ENCODE results near the gene CFAP100.

Gene CFAP100

DNA sequence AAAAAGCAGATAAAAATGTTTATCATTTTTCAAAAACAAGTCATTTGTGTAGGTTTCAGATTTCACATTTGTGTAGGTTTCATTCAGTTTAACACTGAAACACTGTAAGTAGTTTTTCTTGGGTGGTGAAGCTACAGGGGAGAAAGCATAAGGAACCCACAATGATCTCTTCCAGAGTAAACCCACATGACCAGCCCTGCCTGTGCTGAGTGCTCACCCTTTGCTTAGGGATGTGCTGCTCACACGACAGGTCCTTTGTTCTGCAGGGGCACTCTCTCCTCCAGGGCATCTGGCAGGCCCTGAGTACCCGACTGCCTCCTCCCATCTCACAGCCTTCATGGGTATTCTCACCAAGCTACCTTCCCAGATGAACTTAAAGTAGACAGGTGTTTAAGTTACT is 52.1 kb downstream of the CFAP100 start:
- no peak for DNase-seq

DNA sequence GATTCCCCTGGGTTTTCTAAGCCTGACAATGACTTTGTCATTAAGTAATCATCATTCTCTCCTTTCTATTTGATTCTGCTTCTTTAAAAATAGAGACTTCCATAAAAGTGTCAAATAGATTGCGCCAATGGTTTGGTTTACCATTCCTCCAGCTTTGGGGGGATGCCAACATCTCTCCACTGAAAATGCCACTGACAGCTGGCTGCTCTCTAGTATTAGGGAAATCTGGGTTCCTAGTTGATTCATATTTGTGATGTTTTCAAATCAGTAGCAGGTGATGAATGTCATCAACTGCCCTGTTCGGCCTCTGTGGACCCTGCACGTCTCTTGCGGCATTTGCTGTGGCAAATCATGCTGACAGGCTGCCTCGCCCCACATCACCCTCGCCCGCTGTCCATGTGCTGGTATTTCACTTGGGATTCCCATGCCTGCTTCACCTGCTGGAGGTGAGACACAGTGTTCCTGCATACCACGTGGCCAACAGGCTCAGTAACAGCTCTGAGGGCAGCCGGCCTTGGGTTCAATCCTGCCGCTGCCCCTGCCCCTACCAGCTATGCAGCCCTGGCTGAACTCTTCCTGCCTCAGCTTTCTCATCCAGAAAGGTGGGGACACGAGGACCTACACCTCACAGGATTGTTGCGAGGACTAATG is 52.9 kb downstream of the CFAP100 start:
- no peak for DNase-seq

DNA sequence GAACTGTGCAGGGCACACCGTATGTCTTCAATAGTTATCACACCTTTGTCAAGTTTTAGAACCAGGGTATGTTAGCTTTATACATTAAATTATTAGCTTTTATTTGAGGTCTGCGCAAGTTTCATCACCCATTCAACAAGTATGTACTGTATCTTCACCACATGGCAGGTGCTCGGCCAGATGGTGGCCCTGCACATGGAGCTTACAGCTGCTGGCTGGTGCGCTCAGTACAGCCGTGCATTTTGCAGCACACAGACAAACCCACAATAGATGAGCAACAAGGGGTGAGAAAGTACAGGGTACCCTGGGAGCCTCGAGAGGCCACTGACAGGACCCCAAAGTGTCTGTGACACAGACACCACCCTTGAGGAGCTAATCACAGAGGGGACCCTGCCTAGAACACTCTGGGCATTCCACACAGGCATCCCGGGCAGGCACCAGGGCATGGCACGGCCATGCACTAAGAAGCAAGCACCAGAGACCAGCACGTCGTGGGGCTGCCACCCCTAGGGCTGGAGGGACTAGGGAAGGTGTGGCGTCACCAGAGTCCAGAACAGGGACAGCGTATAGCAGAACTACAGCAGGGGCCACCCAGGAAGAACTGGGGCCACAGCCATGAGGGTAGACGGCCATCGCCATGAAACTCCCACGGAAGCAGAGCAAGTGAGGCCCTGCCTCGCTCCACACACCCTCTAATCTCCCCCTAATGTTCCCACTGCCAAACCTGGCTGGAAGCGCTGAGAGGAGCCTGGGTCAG is 53.6 kb downstream of the CFAP100 start:
- no peak for DNase-seq

DNA sequence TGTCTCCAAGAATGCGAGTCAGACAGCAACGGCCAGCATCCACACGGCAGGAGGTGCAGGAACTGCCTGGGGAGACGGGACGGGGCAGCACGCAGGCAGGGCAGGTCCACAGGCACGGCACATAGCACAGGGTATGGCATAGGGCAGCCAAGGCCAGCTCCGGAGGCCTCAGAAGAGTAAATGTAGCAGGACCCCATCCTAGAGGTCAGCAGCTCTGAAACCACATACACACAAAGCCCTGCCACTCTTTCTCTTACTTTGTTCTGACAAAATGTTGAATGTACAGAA is 54.1 kb downstream of the CFAP100 start:
- DNase-seq = no peak

DNA sequence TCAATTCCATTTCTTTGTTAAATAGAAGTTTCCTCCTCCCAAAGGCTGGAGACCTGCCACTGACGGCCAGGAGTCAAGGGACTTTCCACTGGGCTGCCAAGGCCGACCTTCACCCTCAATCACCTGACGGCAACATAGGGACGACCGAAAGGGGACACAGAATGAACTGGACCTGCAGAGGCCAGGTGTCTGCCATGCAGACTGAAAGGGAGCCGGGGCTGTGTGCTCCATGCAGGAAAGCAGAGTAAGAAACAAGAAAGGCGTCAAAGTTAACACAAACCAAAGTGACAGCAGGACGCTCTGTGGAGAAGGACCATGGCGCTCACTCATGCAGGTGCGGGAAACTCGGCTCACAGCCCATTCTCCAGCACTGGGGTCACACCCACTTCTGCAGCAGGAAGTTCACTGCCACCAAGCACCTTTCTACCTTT is 54.9 kb downstream of the CFAP100 start:
- DNase-seq = no peak

DNA sequence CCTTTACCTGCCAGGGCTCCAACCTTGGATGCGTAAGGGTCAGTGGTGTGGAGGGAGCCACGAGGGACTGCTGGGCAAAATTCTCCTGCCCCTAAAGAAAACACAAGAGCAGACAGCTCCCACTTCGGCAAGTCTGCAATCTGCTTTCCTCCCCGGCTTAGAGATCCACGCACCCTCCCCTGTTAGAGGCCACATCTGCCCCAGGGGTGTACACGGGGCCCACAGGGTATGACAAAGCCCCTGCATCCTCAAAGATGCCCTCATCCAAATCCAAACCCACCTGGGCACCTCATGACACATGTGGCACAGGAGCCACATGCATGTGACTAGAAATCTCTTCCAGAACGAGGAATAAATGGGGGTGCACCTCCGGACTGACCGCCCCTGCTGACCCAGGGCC is 55.5 kb downstream of the CFAP100 start:
- DNase-seq = no peak

DNA sequence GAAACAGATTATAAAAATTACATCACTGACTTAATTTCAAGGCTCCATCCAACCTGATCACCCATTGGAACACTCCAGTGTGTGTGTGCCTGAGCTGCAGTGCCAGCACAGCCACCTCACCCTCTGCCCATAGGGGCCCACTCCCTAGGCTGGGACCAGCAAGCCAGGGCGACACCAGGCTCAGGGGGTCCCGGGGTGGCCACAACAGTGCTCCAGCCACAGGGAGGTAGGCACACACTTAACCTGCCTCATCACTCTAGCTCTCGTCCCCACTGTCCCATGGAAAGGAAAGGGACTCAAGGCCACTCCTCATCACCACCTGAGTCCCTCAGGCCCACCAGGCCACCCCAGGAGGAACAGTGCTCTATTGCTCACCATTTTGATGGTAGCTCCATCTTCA is 56.0 kb downstream of the CFAP100 start:
- DNase-seq = no peak

DNA sequence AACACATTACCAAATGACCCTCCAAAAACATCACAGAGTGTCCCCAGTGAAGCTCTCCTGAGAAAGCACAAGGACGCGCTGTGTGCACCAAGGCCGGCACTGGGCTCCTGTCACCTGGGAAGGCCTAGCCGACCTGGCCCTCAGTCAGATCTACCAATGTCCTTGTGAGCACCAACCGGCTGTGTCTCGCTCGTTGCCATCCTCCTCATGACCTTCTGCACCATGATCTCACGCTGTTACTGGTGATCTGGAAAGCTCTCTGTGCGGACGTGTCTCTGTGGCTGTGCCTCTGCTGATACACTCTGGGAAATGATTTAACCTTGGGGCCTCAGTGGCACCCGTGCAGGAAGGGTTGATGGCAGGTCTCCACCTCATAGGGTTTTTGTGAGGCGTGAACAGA is 56.8 kb downstream of the CFAP100 start:
- DNase-seq = no peak

DNA sequence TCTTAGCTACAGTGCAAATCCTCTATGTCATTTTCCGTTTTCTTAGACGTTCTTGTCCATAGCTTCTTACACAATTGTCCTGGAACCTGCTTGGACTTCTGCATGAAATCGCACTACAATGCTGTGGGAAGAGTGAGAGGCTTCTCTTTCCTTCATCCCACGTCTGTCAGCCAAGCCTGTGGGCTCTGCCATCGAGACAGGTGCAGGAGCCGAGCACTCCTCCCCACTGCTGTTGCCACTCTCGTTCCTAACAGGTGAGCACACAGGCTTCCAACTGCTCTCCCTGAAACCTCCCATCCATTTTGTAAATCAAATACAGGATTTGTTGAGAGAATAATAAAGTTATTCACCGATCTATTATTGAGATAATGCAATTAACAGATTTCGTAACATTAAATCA is 57.5 kb downstream of the CFAP100 start:
- DNase-seq = no peak

DNA sequence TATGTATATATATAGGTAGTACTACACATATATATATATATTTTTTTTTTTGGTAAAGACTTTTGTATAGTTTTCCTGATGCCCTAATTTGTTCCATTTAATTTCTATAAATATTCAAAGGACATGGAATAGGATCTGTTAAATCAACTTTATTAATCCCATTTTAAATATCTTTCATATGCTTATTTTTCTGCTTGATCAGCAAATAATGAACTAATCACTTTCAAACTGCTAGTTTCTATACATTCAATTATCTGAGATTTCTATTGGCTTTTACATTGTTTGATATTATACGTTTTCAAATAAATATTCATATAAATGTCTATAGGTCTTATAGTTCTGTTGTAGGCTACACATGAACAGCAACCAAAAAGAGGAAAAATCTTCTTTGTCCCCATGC is 59.3 kb downstream of the CFAP100 start:
- no peak for DNase-seq

DNA sequence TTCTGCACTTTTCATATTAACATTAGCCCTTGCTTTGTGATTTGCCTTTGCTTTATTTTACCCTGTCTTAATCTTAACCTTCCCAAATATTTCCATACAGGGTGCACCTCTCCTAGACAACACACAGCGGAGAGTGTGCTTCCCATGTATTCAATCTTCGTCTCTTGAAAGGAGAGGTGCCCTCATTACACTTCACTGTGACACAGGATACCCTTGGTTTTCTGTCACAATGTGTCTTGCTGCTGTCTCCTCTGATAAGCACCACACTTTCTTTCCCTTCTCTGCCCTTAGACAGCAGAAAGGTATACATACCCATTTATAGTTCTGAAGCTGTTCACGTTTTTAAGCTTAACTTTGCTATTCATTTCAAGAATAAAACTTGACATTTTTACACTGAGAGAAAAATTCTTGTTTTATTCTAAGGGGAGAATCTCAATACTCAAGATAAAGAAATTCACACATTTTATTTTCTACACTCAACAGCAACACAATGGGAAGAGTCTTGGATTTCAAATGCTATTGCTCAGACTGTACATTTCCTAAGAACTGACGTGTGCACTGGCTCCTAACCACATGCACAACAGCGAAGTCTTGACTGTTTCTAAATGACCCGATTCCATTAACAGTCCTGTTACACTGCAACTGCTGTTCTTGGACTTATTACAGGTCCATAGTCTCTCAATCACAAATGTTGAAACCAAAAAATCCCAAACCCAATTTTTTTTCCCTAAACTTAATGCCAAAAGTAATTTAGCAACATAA is 59.9 kb downstream of the CFAP100 start:
- DNase-seq = no peak

DNA sequence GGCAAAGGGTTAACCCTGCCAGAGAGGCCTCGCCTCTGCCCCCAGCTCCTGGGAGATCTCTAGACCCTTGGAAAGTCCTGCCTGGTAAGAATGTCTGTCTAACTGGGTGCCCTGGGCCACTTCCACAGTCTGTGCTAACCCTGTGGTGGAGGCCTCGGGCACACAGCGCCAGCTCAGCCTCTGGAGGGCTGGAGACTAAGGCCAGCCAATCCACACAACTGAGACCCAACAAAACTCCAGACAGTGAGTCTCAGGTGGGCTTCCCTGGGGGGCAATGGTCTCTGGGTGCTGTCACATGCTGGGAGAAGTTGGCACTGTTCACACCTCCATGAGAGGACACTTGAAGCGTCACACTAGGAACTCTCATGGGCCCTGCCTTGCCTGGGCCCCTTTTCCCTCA is 61.5 kb downstream of the CFAP100 start:
- DNase-seq = no peak

DNA sequence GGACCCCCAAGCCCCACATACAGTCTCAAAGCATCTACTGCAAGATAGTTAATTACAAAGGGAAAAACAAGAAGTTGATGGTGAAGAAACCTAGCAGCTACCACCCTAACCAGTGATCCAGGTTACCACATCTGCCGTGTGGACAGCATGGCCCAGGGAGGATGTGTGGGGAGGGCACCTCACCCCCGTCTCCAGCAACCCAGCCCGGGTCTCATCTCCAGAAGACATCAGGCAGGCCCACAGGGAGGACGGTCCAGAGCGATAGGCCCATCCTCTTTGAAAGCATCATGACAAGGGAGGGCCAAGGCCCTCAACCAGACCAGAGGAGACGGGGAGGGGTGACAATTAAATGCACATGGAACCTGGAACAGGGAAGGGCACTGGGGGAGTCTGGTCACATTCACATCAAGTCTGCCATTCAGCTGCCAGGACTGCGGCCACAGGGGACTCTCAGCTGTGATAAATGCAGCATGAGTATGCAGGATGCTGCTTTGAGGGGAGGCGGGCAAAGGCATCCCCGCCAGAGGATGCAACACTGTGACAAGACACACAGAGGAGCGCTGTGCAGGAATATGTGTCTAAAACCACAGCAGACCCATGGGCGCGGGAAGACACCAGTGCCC is 62.2 kb downstream of the CFAP100 start:
- DNase-seq = no peak

DNA sequence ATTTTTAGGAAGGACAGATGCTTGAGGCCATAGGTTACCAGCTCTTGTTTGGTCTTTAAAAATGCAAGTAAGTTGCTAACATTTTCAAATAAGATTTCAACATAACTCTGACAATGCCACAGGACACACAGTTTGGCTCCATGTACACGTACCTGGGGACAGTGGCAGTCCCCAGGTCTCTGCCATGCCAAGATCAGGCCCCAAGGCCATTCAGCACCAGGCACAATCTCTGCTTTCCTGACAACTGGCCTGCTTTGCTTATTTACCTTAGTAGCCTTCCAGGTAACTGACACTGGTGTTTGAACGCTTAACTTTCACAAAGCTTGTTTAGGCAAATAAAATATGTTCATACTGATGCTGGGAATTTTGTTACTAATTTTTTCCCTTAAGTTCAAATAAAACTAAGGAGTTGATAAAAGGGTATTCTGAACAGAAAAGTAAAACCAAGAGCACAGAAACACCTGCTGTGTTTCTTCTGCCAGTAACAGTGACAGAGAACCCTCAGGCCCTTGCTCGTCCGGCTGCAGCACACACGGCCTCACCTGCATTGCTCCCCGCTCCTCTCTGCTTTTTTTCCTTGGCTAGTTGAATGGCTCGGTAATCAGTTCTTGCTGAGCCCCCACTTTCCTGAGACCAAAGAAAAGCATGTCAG is 64.5 kb downstream of the CFAP100 start:
- no peak for DNase-seq

DNA sequence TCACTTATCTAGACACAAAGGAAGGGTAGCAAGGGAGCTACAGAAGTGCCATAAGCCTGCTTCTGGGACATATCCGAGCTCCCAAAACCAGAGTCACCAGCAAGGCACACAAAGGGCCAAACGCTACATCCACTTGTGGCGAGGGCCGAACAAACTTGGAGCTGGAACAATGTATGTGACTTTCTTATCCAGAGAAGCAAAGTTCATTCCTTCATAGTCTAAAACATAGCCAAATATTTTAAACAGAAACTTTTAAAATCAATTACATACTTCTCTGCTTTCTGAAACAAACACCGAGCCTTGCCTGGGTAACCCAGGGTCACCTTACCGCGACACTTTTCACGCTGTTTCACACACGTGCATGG is 65.0 kb downstream of the CFAP100 start:
- no peak for DNase-seq

DNA sequence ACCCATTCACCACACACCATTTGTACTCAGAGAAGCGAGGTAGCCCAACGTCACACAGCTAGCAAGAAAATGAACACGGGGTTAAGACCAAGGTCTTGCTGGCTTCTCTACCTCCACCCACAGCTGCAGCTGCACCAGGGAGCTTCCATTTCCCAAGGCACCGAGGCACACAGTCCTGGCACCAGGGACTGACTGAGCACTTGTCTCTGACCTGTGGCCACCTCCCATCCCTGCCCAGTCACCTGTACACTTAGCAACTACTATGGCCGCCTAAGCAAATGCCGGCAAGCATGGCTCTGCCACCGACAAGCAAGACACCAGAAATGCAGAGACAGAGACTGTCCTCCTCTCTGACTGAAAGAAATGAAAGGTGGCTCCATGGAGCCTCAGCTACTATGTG is 65.7 kb downstream of the CFAP100 start:
- no peak for DNase-seq

DNA sequence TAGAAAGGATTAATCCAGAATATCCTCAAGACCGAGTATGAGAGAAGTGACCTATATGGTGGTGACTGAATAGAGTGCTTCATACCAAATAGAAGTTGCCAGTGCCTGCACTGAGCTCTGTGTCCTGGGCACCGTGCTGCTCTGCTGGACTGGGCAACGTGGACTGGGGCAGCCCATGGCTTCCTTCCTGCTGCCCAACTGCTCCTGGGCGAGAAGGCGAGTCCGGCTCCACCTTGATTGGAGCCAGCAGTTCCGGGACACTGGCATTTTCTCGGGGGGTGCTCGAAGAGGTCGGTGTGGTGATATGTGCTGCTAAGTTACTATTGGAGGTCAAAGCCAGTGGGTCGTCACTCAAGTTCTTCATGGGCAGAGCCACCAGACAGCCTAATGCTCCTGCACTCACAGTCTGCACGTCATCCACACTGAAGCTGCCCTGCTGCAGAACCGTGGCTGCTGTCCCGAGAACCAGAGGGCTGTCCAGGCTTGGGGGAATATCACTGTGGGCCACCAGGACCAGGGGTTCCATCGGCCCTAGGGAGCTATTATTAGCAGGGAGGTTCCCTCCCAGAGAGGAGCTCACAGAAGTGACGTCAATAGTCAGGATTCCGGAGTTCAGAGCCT is 66.9 kb downstream of the CFAP100 start:
- no peak for DNase-seq

DNA sequence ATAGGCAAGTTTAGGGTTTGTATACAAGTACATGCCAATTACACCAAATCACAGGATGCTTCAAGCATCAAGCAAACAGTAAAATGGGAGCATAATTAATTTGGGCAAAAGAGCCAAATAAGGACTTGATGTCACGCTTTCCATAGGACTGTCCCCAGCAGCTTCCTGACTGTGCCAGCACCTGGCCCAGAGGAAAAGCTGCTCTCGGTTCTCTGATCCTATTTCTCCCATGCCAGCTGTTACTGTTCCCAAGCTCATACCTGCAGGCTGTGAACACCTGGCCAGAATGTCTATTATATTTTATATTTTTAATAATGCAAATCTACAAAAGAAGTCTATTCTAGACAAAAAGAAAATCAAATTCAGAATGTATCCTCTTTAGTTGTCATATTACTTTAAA is 68.8 kb downstream of the CFAP100 start:
- DNase-seq = no peak

DNA sequence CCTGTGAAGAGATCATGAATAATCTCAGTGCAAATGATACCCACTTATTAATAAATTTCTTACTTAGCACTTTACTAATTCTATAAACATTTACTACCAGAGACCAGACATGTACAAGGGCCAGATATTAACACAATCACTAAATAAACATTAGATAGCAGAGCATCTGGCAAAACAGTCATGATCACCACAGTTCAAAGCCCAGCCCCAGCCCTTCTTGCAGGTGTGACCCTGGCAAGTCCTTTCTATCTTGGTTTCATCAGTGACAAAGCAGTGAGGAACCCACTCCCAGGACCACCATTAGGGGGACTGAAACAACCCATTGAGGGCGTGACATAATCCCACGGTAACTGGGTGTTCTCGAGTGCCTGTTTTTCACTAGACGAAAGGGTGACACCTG is 69.4 kb downstream of the CFAP100 start:
- DNase-seq = no peak

DNA sequence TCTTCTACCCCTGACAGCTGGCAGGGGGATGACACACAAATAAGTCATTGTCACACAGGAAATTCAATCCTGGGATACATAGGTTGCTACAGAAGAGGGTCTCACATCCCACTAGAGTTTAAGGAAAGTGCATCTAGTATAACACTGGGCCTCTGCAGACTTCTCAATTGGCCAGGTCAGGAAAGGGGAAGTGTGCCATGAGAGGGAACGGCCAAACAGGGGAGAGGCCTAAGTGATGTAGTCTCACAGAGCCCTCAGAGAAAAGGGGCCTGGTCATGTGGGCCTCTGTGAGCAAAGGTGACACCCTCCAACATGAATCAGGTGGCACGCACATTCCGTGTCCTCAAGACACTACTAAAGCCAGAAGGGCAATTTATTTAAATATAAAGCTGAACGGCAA is 69.8 kb downstream of the CFAP100 start:
- no peak for DNase-seq

DNA sequence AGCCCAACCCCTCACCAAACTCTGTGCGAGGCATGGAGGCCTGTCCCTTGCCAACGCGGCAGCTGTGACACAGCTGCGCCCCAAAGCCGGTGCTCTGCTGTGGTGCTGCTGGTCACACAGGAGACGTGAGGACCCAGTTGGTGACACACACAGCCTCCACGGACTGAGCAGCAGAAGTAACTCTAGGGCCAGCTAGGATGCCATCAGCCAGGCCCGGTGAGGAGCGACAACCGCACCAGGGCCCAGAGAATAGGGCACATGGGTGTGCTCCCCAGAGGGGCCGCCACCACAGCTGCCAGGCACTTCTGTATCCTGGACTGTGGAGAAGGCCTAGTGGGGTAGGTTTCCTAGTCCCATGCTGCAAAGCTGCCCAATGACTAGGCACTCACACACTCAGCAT is 70.3 kb downstream of the CFAP100 start:
- DNase-seq = no peak

DNA sequence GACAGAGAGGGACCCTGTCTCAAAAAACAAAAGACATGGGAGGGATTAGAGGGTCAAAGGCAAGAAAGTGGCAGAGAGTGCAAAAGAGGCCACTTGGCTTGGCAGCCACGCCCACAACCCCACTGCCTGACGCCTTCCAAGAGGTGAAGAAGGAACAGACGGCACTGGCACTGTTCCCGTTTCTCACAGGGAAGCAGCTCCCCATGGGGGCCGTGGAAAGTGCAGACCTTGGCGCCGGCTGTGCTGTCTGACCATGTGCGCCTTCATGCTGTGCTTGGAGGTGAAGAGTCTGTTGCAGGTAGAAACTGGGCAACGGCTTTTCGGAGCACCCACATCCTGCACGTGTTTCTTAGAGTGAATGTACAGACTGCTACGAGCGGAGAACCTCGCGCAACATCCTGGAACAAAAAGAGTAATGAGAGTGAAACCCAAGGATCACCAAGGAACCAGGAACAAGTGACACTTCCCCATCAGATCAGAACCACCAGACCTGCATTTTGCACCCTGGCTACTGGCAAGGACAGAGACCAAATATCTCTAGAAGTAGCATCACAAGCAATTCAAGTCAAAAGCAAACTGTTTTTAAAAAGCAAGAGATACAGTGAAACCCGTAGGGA is 71.3 kb downstream of the CFAP100 start:
- no peak for DNase-seq
